ENCODE data around the gene MGAT4C. TPM values are rescaled to one million over a fixed set of nuclear protein-coding genes. Genes with fewer than 3 reads are reported as not detected.

The MGAT4C gene
- total RNA-seq, 1 donor from 2014 or later: 0.46 TPM

GRCh38 chr12:86145156-86145555, 111.0 kb downstream of the MGAT4C start:
- DNase-seq (ENCODE audit: extremely low spot score, unreplicated experiment): no peak
- H3K36me3 Mint-ChIP-seq (ENCODE audit: unreplicated experiment): no peaks in the 10 kb centered on the region
- no peaks in the 10 kb centered on the region for H3K27me3 Mint-ChIP-seq (ENCODE audit: unreplicated experiment)
- H3K27ac Mint-ChIP-seq (ENCODE audit: unreplicated experiment): no peak overlapping the region
- H3K9me3 Mint-ChIP-seq (ENCODE audit: unreplicated experiment): no peaks in the 10 kb centered on the region
- H3K4me1 Mint-ChIP-seq (ENCODE audit: unreplicated experiment): no peaks in the 10 kb centered on the region
- no peak overlapping the region for H3K4me3 Mint-ChIP-seq (ENCODE audit: unreplicated experiment)
- no peak for TF ChIP-seq CTCF (IDR thresholded peaks at IDR 0.05)

DNA sequence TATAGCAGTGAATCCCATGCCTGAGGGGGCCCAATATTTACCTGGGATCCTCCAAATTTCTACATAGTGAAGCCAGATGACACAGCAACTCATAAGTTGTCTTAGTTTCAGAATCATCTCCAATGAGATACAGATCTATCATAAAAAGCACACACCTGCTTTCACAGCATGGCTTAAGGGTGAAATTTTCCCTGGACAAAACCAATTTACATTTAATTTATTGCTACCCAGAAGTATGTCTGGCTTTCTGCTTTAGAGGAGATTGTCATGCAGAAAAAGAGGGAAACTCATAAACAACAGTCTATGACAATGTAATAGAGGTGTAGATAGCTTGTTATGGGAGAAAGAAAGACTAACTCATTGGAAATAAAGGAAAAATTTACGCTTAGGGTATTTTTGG, 113.0 kb downstream of the MGAT4C start:
- Mint-ChIP-seq H3K27me3 (ENCODE audit: unreplicated experiment) (no peaks in the 10 kb centered on the region), H3K4me1 (ENCODE audit: unreplicated experiment) (peaks cover under 1% of the 10 kb centered on the region), H3K9me3 (ENCODE audit: unreplicated experiment) (no peaks in the 10 kb centered on the region), H3K27ac (ENCODE audit: unreplicated experiment) (no peak overlapping the region), H3K36me3 (ENCODE audit: unreplicated experiment) (no peaks in the 10 kb centered on the region), H3K4me3 (ENCODE audit: unreplicated experiment) (no peak overlapping the region)
- no peak for TF ChIP-seq CTCF (IDR thresholded peaks at IDR 0.05)
- no peak for DNase-seq (ENCODE audit: extremely low spot score, unreplicated experiment)

GRCh38 chr12:86139671-86140070, 116.5 kb downstream of the MGAT4C start:
- no peak for TF ChIP-seq CTCF (IDR thresholded peaks at IDR 0.05)
- peaks cover 8% of the 10 kb centered on the region for H3K4me1 Mint-ChIP-seq (ENCODE audit: unreplicated experiment)
- no peak for DNase-seq (ENCODE audit: extremely low spot score, unreplicated experiment)
- H3K9me3 Mint-ChIP-seq (ENCODE audit: unreplicated experiment): no peaks in the 10 kb centered on the region
- H3K36me3 Mint-ChIP-seq (ENCODE audit: unreplicated experiment): no peaks in the 10 kb centered on the region
- H3K4me3 Mint-ChIP-seq (ENCODE audit: unreplicated experiment): no peak overlapping the region
- no peaks in the 10 kb centered on the region for H3K27me3 Mint-ChIP-seq (ENCODE audit: unreplicated experiment)
- no peak overlapping the region for H3K27ac Mint-ChIP-seq (ENCODE audit: unreplicated experiment)

DNA sequence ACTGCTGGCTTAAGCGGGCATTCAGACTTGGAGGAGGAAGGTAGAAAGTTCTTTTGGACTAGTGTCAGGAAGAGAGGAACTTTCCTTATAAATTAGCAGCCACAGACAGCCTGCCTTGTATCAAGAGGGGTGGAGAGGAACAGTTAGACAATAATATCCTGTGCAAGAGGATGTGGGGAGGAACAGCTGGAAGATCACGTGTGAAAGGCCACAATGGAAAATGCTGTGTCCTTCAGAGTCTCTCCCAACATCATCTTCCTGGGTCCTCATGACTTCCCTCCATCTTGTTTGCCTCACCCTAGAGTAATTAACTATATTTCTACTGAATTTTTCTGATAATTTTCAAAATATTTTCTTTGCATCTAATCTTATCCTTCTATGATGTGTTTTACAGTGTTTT, 117.4 kb downstream of the MGAT4C start:
- Mint-ChIP-seq H3K9me3 (ENCODE audit: unreplicated experiment) (no peaks in the 10 kb centered on the region), H3K4me1 (ENCODE audit: unreplicated experiment) (peaks cover 11% of the 10 kb centered on the region), H3K27me3 (ENCODE audit: unreplicated experiment) (no peaks in the 10 kb centered on the region), H3K27ac (ENCODE audit: unreplicated experiment) (no peak overlapping the region), H3K36me3 (ENCODE audit: unreplicated experiment) (no peaks in the 10 kb centered on the region), H3K4me3 (ENCODE audit: unreplicated experiment) (no peak overlapping the region)
- no peak for TF ChIP-seq CTCF (IDR thresholded peaks at IDR 0.05)
- no peak for DNase-seq (ENCODE audit: extremely low spot score, unreplicated experiment)

DNA sequence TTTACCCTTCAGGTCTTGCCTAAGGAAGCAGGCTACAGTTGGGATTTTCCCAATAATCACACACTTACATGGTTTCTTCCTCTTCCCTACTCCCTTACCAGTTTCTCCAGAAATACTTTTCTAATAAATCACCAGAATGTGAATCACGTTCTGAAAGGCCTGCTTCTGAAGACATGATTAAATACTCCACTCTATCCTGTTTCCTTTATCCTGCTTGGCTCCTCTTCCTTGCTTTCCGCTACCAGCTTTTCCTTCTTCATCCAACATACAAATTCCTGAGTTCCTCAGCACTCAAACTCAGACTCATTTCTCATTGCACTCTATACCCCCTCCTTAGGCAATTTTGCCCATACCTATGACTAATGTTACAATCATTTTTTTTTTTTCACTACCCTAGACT, 118.3 kb downstream of the MGAT4C start:
- H3K27ac Mint-ChIP-seq (ENCODE audit: unreplicated experiment): no peak overlapping the region
- DNase-seq (ENCODE audit: extremely low spot score, unreplicated experiment): no peak

More for the DNA sequence above, 118.3 kb downstream of the MGAT4C start:
- Mint-ChIP-seq H3K36me3 (ENCODE audit: unreplicated experiment) (no peaks in the 10 kb centered on the region), H3K9me3 (ENCODE audit: unreplicated experiment) (no peaks in the 10 kb centered on the region), H3K4me1 (ENCODE audit: unreplicated experiment) (peaks cover 11% of the 10 kb centered on the region), H3K4me3 (ENCODE audit: unreplicated experiment) (no peak overlapping the region), H3K27me3 (ENCODE audit: unreplicated experiment) (no peaks in the 10 kb centered on the region)
- TF ChIP-seq CTCF (IDR thresholded peaks at IDR 0.05): no peak
